Measurements from ENCODE around the gene C16orf96. TPM values are rescaled to one million over a fixed set of nuclear protein-coding genes. Genes with fewer than 3 reads are reported as not detected.

C16orf96 gene
- total and polyA plus RNA-seq, 2 of the 13 experiments (the other 11 are each of a cell fraction or from before 2014, with no cell fraction given) = 0.03 TPM; not detected in 1

- TF ChIP-seq HES4 (CRISPR knock-in tag; IDR thresholded peaks at IDR 0.05; ENCODE audit: borderline replicate concordance) = peak; percentile 82
- peak; percentile 80 for TF ChIP-seq HIVEP1 (CRISPR knock-in tag; IDR thresholded peaks at IDR 0.05)
- no peak for TF ChIP-seq ATM (IDR thresholded peaks at IDR 0.05; ENCODE audit: borderline replicate concordance)
- TF ChIP-seq CCDC6 (CRISPR knock-in tag; IDR thresholded peaks at IDR 0.05) = no peak; the same call in 1 of the 2 replicates
- peak; percentile 75; the same call in 1 of the 2 replicates for TF ChIP-seq ZNF234 (CRISPR knock-in tag; conservative IDR thresholded peaks at IDR 0.05)
- TF ChIP-seq, protein P1, sequence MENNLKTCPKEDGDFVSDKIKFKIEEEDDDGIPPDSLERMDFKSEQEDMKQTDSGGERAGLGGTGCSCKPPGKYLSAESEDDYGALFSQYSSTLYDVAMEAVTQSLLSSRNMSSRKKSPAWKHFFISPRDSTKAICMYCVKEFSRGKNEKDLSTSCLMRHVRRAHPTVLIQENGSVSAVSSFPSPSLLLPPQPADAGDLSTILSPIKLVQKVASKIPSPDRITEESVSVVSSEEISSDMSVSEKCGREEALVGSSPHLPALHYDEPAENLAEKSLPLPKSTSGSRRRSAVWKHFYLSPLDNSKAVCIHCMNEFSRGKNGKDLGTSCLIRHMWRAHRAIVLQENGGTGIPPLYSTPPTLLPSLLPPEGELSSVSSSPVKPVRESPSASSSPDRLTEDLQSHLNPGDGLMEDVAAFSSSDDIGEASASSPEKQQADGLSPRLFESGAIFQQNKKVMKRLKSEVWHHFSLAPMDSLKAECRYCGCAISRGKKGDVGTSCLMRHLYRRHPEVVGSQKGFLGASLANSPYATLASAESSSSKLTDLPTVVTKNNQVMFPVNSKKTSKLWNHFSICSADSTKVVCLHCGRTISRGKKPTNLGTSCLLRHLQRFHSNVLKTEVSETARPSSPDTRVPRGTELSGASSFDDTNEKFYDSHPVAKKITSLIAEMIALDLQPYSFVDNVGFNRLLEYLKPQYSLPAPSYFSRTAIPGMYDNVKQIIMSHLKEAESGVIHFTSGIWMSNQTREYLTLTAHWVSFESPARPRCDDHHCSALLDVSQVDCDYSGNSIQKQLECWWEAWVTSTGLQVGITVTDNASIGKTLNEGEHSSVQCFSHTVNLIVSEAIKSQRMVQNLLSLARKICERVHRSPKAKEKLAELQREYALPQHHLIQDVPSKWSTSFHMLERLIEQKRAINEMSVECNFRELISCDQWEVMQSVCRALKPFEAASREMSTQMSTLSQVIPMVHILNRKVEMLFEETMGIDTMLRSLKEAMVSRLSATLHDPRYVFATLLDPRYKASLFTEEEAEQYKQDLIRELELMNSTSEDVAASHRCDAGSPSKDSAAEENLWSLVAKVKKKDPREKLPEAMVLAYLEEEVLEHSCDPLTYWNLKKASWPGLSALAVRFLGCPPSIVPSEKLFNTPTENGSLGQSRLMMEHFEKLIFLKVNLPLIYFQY (CRISPR knock-in tag; IDR thresholded peaks at IDR 0.05; ENCODE audit: borderline replicate concordance) = peak; percentile 28; the same call in 1 of the 2 replicates
- TF ChIP-seq ETV5 (CRISPR knock-in tag; IDR thresholded peaks at IDR 0.05; ENCODE audit: borderline replicate concordance) = 0 out of 2 replicates have a peak, but pooled peaks have one; percentile 15
- TF ChIP-seq ZNF556 (CRISPR knock-in tag; IDR thresholded peaks at IDR 0.05; ENCODE audit: borderline replicate concordance) = peak; percentile 84; the same call in 1 of the 2 replicates
- TF ChIP-seq SAFB2 (CRISPR knock-in tag; IDR thresholded peaks at IDR 0.05; ENCODE audit: borderline replicate concordance, low read depth) = peak; percentile 5; the same call in 1 of the 2 replicates
- TF ChIP-seq, protein P2, sequence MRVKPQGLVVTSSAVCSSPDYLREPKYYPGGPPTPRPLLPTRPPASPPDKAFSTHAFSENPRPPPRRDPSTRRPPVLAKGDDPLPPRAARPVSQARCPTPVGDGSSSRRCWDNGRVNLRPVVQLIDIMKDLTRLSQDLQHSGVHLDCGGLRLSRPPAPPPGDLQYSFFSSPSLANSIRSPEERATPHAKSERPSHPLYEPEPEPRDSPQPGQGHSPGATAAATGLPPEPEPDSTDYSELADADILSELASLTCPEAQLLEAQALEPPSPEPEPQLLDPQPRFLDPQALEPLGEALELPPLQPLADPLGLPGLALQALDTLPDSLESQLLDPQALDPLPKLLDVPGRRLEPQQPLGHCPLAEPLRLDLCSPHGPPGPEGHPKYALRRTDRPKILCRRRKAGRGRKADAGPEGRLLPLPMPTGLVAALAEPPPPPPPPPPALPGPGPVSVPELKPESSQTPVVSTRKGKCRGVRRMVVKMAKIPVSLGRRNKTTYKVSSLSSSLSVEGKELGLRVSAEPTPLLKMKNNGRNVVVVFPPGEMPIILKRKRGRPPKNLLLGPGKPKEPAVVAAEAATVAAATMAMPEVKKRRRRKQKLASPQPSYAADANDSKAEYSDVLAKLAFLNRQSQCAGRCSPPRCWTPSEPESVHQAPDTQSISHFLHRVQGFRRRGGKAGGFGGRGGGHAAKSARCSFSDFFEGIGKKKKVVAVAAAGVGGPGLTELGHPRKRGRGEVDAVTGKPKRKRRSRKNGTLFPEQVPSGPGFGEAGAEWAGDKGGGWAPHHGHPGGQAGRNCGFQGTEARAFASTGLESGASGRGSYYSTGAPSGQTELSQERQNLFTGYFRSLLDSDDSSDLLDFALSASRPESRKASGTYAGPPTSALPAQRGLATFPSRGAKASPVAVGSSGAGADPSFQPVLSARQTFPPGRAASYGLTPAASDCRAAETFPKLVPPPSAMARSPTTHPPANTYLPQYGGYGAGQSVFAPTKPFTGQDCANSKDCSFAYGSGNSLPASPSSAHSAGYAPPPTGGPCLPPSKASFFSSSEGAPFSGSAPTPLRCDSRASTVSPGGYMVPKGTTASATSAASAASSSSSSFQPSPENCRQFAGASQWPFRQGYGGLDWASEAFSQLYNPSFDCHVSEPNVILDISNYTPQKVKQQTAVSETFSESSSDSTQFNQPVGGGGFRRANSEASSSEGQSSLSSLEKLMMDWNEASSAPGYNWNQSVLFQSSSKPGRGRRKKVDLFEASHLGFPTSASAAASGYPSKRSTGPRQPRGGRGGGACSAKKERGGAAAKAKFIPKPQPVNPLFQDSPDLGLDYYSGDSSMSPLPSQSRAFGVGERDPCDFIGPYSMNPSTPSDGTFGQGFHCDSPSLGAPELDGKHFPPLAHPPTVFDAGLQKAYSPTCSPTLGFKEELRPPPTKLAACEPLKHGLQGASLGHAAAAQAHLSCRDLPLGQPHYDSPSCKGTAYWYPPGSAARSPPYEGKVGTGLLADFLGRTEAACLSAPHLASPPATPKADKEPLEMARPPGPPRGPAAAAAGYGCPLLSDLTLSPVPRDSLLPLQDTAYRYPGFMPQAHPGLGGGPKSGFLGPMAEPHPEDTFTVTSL (CRISPR knock-in tag; IDR thresholded peaks at IDR 0.05; ENCODE audit: borderline replicate concordance) = no peak
- TF ChIP-seq, protein P3, sequence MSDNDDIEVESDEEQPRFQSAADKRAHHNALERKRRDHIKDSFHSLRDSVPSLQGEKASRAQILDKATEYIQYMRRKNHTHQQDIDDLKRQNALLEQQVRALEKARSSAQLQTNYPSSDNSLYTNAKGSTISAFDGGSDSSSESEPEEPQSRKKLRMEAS (IDR thresholded peaks at IDR 0.05) = peak; percentile 58
- TF ChIP-seq, protein P4, sequence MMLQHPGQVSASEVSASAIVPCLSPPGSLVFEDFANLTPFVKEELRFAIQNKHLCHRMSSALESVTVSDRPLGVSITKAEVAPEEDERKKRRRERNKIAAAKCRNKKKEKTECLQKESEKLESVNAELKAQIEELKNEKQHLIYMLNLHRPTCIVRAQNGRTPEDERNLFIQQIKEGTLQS (CRISPR knock-in tag; IDR thresholded peaks at IDR 0.05) = 0 out of 2 replicates have a peak, but pooled peaks have one; percentile 15
- no peak for TF ChIP-seq ATF7 (IDR thresholded peaks at IDR 0.05)
- no peak for TF ChIP-seq ATF7 (CRISPR knock-in tag; IDR thresholded peaks at IDR 0.05)
- TF ChIP-seq SAP130 (CRISPR knock-in tag; IDR thresholded peaks at IDR 0.05; ENCODE audit: low read depth) = peak; percentile 37
- peak; percentile 16; the same call in 1 of the 2 replicates for TF ChIP-seq TARDBP (CRISPR knock-in tag; IDR thresholded peaks at IDR 0.05)
- TF ChIP-seq ZNF724P (CRISPR knock-in tag; IDR thresholded peaks at IDR 0.05; ENCODE audit: borderline replicate concordance) = no peak; the same call in 1 of the 2 replicates
- TF ChIP-seq DMAP1 (CRISPR knock-in tag; IDR thresholded peaks at IDR 0.05) = peak; percentile 82; the same call in 1 of the 2 replicates
- TF ChIP-seq ZNF761 (CRISPR knock-in tag; conservative IDR thresholded peaks at IDR 0.05) = peak; percentile 33; the same call in 1 of the 2 replicates
Observed at GRCh38 chr16:4624827-4625559, 68.9 kb downstream of the C16orf96 start (continued).

All from HepG2 (cell line).